Neural progenitor cell (in vitro differentiated cells): Measurements from ENCODE around the gene ITGAD. TPM values are rescaled to one million over a fixed set of nuclear protein-coding genes. Genes with fewer than 3 reads are reported as not detected.

Source experiments
- DNase-seq: peaks from one replicate; pipeline ENCODE4 v3.0.0-alpha.2; 2016; ENCODE audit warnings: low spot score
- H2AFZ ChIP-seq: fragments of 200-600 bp; sonication (generic); replicated peaks from 2 replicates; pipeline ENCODE4 v1.6.1; 2016; ENCODE audit warnings: antibody characterized with exemption
- H3F3A ChIP-seq: fragments of 200-600 bp; sonication (generic); 2 replicates; pipeline ENCODE4 v1.6.1; 2016; ENCODE audit warnings: antibody characterized with exemption, low read depth
- H3K27ac ChIP-seq: fragments of 200-600 bp; sonication (generic); 2 replicates; pipeline ENCODE4 v1.5.1; 2016; ENCODE audit warnings: mild to moderate bottlenecking
- H3K27me3 ChIP-seq: fragments of 200-600 bp; sonication (generic); 2 replicates; pipeline ENCODE4 v1.6.1; 2016; ENCODE audit warnings: mild to moderate bottlenecking, moderate library complexity
- H3K36me3 ChIP-seq: fragments of 200-600 bp; sonication (generic); 2 replicates; pipeline ENCODE4 v1.5.1; 2016
- H3K4me1 ChIP-seq: fragments of 200-600 bp; sonication (generic); 2 replicates; pipeline ENCODE4 v1.6.1; 2016; ENCODE audit warnings: mixed run types
- H3K4me2 ChIP-seq: fragments of 200-600 bp; sonication (generic); 2 replicates; pipeline ENCODE4 v1.6.1; 2016
- H3K4me3 ChIP-seq: fragments of 200-600 bp; sonication (generic); 2 replicates; pipeline ENCODE4 v1.5.1; 2016
- H3K79me2 ChIP-seq: fragments of 200-600 bp; sonication (generic); 2 replicates; pipeline ENCODE4 v1.6.1; 2016; ENCODE audit warnings: low read depth
- H3K9ac ChIP-seq: fragments of 200-600 bp; sonication (generic); 2 replicates; pipeline ENCODE4 v1.6.1; 2016
- H3K9me3 ChIP-seq: fragments of 200-600 bp; sonication (generic); 2 replicates; pipeline ENCODE4 v1.5.1; 2016; ENCODE audit warnings: low read depth
- H4K20me1 ChIP-seq: fragments of 200-600 bp; sonication (generic); 2 replicates; pipeline ENCODE4 v1.6.1; 2016; ENCODE audit warnings: low read depth
- H3K27ac Mint-ChIP-seq: 3 replicates; pipeline ENCODE4 v1.8.0; 2021; ENCODE audit warnings: mixed read lengths
- H3K27me3 Mint-ChIP-seq: 2 replicates; pipeline ENCODE4 v1.8.0; 2022; ENCODE audit warnings: low read depth, mild to moderate bottlenecking, inconsistent platforms, moderate library complexity, mixed read lengths; ENCODE audit not compliant: insufficient read depth
- H3K36me3 Mint-ChIP-seq: 3 replicates; pipeline ENCODE4 v1.8.0; 2021; ENCODE audit warnings: mixed read lengths
- H3K4me1 Mint-ChIP-seq: 3 replicates; pipeline ENCODE4 v1.8.0; 2021; ENCODE audit warnings: mixed read lengths
- H3K4me3 Mint-ChIP-seq: 3 replicates; pipeline ENCODE4 v1.8.0; 2021; ENCODE audit warnings: mild to moderate bottlenecking, moderate library complexity, mixed read lengths
- H3K9me3 Mint-ChIP-seq: 3 replicates; pipeline ENCODE4 v1.8.0; 2020; ENCODE audit warnings: mixed read lengths
- EZH2 ChIP-seq: fragments of 200-600 bp; sonication (generic); IDR thresholded peaks from 2 replicates; pipeline ENCODE4 v1.6.1; 2017; ENCODE audit warnings: antibody characterized with exemption, mild to moderate bottlenecking, moderate library complexity
- EZH2phosphoT487 ChIP-seq: fragments of 200-600 bp; sonication (generic); IDR thresholded peaks from 2 replicates; pipeline ENCODE4 v1.6.1; 2017; ENCODE audit warnings: antibody characterized with exemption
- total RNA-seq: library from RNA; depleted of rRNA; stranded (reverse); fragments of >200 nt; gene quantifications from 2 replicates; pipeline ENCODE4 v1.2.3, GENCODE V29; 2015; ENCODE audit warnings: low replicate concordance
- TF ChIP-seq, protein P1 (sequence below): fragments of 200-600 bp; sonication (generic); IDR thresholded peaks from 2 replicates; pipeline ENCODE4 v1.5.1; 2017; ENCODE audit warnings: antibody characterized with exemption, mild to moderate bottlenecking

ITGAD gene
- total RNA-seq, 1 donor from 2014 or later, result not detected

DNA sequence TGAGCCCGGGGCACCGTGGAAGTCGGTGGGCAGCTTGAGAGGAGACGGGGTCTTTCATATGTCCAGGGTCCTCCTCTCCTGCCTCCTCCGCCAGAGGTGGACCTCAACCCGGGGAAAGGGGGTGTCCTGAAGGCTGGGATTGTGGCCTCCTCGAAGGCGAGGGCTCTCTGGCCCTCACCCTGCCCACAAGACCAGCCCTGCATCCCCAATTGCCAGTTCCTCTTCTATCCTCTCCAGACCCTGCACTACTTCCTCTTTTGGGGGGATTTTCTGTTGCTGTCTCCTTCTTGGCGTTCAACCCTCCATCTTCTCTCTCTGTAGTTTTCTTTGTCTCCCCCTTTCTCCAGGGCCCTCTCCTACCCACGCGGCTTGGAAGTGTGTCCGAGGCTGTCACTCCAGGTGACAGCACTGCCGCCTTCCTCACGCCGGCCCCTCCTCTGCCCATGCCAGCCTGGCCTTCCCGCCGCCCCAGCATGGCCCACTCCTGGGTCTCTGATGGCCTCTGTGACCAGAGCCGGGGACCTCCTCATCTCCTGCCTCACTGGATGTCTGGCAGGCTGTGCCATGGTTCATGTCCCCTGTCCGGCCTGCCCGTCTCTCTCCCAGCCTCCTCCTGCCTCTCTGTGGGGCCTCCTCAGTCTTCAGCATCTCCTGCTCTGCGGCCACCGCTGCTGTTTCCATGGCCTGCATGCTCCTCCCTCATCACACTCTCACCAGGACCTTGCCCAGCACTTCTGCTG is 40.6 kb upstream of the ITGAD start:
- TF ChIP-seq, protein P1, sequence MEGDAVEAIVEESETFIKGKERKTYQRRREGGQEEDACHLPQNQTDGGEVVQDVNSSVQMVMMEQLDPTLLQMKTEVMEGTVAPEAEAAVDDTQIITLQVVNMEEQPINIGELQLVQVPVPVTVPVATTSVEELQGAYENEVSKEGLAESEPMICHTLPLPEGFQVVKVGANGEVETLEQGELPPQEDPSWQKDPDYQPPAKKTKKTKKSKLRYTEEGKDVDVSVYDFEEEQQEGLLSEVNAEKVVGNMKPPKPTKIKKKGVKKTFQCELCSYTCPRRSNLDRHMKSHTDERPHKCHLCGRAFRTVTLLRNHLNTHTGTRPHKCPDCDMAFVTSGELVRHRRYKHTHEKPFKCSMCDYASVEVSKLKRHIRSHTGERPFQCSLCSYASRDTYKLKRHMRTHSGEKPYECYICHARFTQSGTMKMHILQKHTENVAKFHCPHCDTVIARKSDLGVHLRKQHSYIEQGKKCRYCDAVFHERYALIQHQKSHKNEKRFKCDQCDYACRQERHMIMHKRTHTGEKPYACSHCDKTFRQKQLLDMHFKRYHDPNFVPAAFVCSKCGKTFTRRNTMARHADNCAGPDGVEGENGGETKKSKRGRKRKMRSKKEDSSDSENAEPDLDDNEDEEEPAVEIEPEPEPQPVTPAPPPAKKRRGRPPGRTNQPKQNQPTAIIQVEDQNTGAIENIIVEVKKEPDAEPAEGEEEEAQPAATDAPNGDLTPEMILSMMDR, result no peak
- no peak for TF ChIP-seq EZH2
- TF ChIP-seq EZH2phosphoT487, result no peak
- peaks cover 3% of the 10 kb centered on the region for H3K9me3 Mint-ChIP-seq
- no peak overlapping the region for H3K27ac ChIP-seq
- peaks cover 14% of the 10 kb centered on the region for H3K27me3 Mint-ChIP-seq
- no peak overlapping the region for H3K9ac ChIP-seq
- H3K9me3 ChIP-seq, result no peaks in the 10 kb centered on the region
- H3K36me3 Mint-ChIP-seq, result no peaks in the 10 kb centered on the region
- peaks cover 7% of the 10 kb centered on the region for H3K4me1 Mint-ChIP-seq
- no peaks in the 10 kb centered on the region for H3F3A ChIP-seq
- H3K4me3 ChIP-seq, result no peak overlapping the region
- H3K4me3 Mint-ChIP-seq, result no peak overlapping the region
- peak overlapping the region; percentile 19 for H3K27ac Mint-ChIP-seq
- H2AFZ ChIP-seq, result no peak overlapping the region
- DNase-seq, result no peak
- no peak overlapping the region for H3K4me2 ChIP-seq
- H3K79me2 ChIP-seq, result no peaks in the 10 kb centered on the region
- no peaks in the 10 kb centered on the region for H4K20me1 ChIP-seq
- H3K36me3 ChIP-seq, result no peaks in the 10 kb centered on the region
- H3K27me3 ChIP-seq, result no peaks in the 10 kb centered on the region
- H3K4me1 ChIP-seq, result no peaks in the 10 kb centered on the region

DNA sequence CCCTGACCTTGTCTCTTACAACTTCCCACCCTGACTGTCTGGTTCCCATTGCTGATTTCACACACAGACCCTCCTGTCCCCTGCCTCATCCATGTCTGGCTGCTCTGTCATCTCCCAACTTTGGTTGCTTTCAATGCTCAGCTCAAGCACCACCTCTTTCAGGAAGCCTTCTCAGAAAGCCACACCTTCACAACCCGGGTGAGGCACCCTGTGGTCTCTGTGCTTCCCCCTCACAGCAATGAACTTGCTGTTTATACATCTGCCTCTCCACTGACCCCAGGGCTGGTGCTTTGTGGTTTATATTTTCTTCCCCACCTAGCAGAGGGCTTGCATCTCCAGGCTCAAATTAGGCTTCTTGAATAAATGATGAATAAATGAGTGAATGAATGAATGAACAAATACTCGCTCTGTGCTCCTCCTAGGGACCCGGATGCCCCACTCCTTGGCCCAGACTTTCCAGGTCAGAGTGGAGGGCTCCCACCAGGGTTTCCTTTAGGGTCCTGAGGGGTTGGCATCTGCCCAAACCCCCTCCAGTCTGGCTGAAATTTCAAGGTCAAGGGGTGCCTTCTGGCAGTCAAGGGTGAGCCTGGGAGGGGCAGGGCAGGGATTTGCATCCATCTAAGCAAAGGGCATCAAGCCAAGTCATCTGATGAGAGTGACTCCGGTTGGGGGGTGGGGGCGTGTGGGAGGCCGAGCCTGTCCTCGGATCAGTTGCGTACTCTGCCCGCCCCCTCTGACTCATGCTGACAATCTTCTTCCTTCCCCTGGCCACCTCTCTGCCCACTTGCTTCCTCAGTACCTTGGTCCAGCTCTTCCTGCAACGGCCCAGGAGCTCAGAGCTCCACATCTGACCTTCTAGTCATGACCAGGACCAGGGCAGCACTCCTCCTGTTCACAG is 38.5 kb upstream of the ITGAD start, which contains the start of gene ITGAX:
TSS of gene ITGAX (plus strand) at position 783 of the 898 bp plus-strand sequence. CDS start at position 862, 79 bp downstream.
- Histone ChIP-seq H3K9me3 (no peaks in the 10 kb centered on the region), H2AFZ (no peak within 1 kb of the TSS), H3K27ac (no peak within 1 kb of the TSS), H3K4me1 (no peaks in the 10 kb centered on the region), H3K79me2 (no peaks in the 10 kb centered on the region), H3F3A (no peaks in the 10 kb centered on the region), H3K4me2 (no peak within 1 kb of the TSS), H4K20me1 (no peaks in the 10 kb centered on the region), H3K9ac (no peak within 1 kb of the TSS), H3K4me3 (no peak within 1 kb of the TSS), H3K27me3 (no peaks in the 10 kb centered on the region), H3K36me3 (no peaks in the 10 kb centered on the region)
- H3K4me3 Mint-ChIP-seq, result no peak within 1 kb of the TSS
- H3K36me3 Mint-ChIP-seq, result no peaks in the 10 kb centered on the region
- peaks cover 10% of the 10 kb centered on the region for H3K27me3 Mint-ChIP-seq
- H3K4me1 Mint-ChIP-seq, result peaks cover 7% of the 10 kb centered on the region
- no peak for DNase-seq
- TF ChIP-seq, protein P1, result no peak
- TF ChIP-seq EZH2phosphoT487 (no peak), EZH2 (no peak)
- H3K27ac Mint-ChIP-seq, result no peak within 1 kb of the TSS
- peaks cover 3% of the 10 kb centered on the region for H3K9me3 Mint-ChIP-seq

DNA sequence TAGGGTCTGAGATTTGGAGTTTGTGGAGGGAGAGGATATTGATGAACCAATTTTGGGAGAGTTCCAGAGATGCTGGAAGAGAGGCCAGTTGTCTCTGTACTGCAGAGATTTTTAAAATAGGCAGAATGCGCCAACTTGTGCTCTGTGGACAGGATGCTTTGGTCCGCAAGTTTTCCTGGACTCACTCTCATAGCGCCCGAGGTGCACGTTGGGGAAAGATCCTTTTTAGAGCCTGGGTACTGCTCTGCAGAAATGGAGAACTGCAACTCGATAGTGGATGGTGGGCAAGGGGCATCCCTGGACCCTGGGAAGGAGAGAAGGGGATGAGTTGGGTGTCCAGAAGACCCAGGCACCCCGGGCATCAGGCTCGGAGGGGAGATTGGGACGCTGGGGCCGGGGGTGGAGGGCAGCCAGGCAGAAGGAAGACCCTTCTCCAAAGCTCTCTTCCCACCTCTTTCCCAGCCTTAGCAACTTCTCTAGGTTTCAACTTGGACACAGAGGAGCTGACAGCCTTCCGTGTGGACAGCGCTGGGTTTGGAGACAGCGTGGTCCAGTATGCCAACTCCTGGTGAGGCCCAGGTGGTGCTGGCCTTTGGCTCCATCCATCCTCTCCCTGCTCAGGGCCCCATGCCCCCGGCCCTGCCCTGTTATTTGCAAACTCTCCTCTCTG is 37.6 kb upstream of the ITGAD start:
- no peaks in the 10 kb centered on the region for H3K27me3 ChIP-seq
- Mint-ChIP-seq H3K4me3 (no peak overlapping the region), H3K27ac (no peak overlapping the region), H3K27me3 (peaks cover 6% of the 10 kb centered on the region), H3K36me3 (no peaks in the 10 kb centered on the region), H3K4me1 (peaks cover 7% of the 10 kb centered on the region), H3K9me3 (peaks cover 3% of the 10 kb centered on the region)
- TF ChIP-seq, protein P1, result no peak
- TF ChIP-seq EZH2phosphoT487 (no peak), EZH2 (no peak)
- H3K36me3 ChIP-seq, result no peaks in the 10 kb centered on the region
- no peak overlapping the region for H2AFZ ChIP-seq
- no peaks in the 10 kb centered on the region for H3F3A ChIP-seq
- no peak overlapping the region for H3K4me2 ChIP-seq
- no peak for DNase-seq
- H3K4me1 ChIP-seq, result no peaks in the 10 kb centered on the region
- H4K20me1 ChIP-seq, result no peaks in the 10 kb centered on the region
- no peak overlapping the region for H3K9ac ChIP-seq
- no peak overlapping the region for H3K4me3 ChIP-seq
- H3K79me2 ChIP-seq, result no peaks in the 10 kb centered on the region
- H3K9me3 ChIP-seq, result no peaks in the 10 kb centered on the region
- H3K27ac ChIP-seq, result no peak overlapping the region
